CD4-positive, alpha-beta T cell (primary cell): Measurements from ENCODE around the gene PRR29. TPM values are rescaled to one million over a fixed set of nuclear protein-coding genes. Genes with fewer than 3 reads are reported as not detected.

ENCODE experiments used
- ATAC-seq: fragments of 200-7000 bp; cut with Tn5 transposase; one replicate; pipeline ENCODE4 v1.10.0; 2022; ENCODE audit warnings: mild to moderate bottlenecking; ENCODE audit not compliant: poor library complexity
- CTCF ChIA-PET: fragments of 350-600 bp; sonication (Branson Sonifier 250); formaldehyde crosslinking; loops from one replicate; lab custom pipeline; 2021; ENCODE audit warnings: antibody characterized with exemption, inconsistent platforms; lab: Charles Lee
- POLR2A ChIA-PET: fragments of 350-600 bp; sonication (Branson Sonifier 250); formaldehyde crosslinking; loops from one replicate; lab custom pipeline; 2021; ENCODE audit warnings: antibody characterized with exemption, inconsistent platforms; lab: Charles Lee
- DNase-seq, 14 experiments: peaks; one replicate each; pipeline ENCODE4 v3.0.0-alpha.2; 2013 to 2020; ENCODE audit warnings: mixed read lengths in 2 of 14
- H3K27ac ChIP-seq, 2 donors: one replicate each; pipeline versions ENCODE4 v1.5.1 to v1.7.0; 2013; ENCODE audit warnings: low read length in 2 of 2, low read depth in 1 of 2, mild to moderate bottlenecking in 1 of 2
- H3K27me3 ChIP-seq, 2 experiments: 1 replicate in 1 of 2; 2 replicates in 1 of 2; pipeline versions ENCODE4 v1.6.1 to v1.7.0; 2013; ENCODE audit warnings: low read length in 2 of 2, control low read depth in 1 of 2, mild to moderate bottlenecking in 1 of 2, moderate library complexity in 1 of 2; ENCODE audit not compliant: insufficient read depth in 2 of 2, control insufficient read depth in 1 of 2
- H3K36me3 ChIP-seq: one replicate; pipeline ENCODE4 v1.6.1; 2013; ENCODE audit warnings: low read length, control low read depth; ENCODE audit not compliant: insufficient read depth
- H3K4me1 ChIP-seq: one replicate; pipeline ENCODE4 v1.6.1; 2013; ENCODE audit warnings: low read length, control low read depth; ENCODE audit not compliant: insufficient read depth
- H3K4me3 ChIP-seq: one replicate; pipeline ENCODE4 v1.5.1; 2013; ENCODE audit warnings: mild to moderate bottlenecking, low read length, moderate library complexity
- H3K9me3 ChIP-seq, 2 experiments: 1 replicate in 1 of 2; 2 replicates in 1 of 2; pipeline versions ENCODE4 v1.6.1 to v1.7.0; 2013; ENCODE audit warnings: low read length in 2 of 2, mild to moderate bottlenecking in 2 of 2, control low read depth in 1 of 2, moderate library complexity in 1 of 2; ENCODE audit not compliant: control insufficient read depth in 1 of 2, insufficient read depth in 1 of 2
- H3K27ac Mint-ChIP-seq: one replicate; pipeline ENCODE4 v1.8.0; 2020; ENCODE audit warnings: mixed read lengths
- H3K27me3 Mint-ChIP-seq: one replicate; pipeline ENCODE4 v1.8.0; 2021; ENCODE audit warnings: mixed read lengths
- H3K36me3 Mint-ChIP-seq: one replicate; pipeline ENCODE4 v1.8.0; 2021; ENCODE audit warnings: low read depth, mixed read lengths
- H3K4me1 Mint-ChIP-seq: one replicate; pipeline ENCODE4 v1.8.0; 2021; ENCODE audit warnings: low read depth, mixed read lengths
- H3K4me3 Mint-ChIP-seq: one replicate; pipeline ENCODE4 v1.8.0; 2020; ENCODE audit warnings: mild to moderate bottlenecking, mixed read lengths
- H3K9me3 Mint-ChIP-seq: one replicate; pipeline ENCODE4 v1.8.0; 2020; ENCODE audit warnings: mixed read lengths
- intact Hi-C, 2 experiments: fragments of 100-400 bp; cut with DNase I in 1 of 2; cut with micrococcal nuclease in 1 of 2; formaldehyde crosslinking; loops; one replicate each; pipeline versions ENCODE4 v1.15.1 to v1.9.0; 2023 to 2025; cut with DNase I, micrococcal nuclease
- total RNA-seq, 174 experiments: library from RNA in 2 of 174; stranded (reverse) in 2 of 174; gene quantifications; one replicate each; pipeline ENCODE4 v1.2.3 and lab custom pipeline; 2021 to 2026
- TF ChIP-seq, protein P1 (sequence below): fragments of 200-600 bp; IDR thresholded peaks from one replicate; pipeline ENCODE4 v1.8.0; 2022; ENCODE audit warnings: antibody characterized with exemption, mild to moderate bottlenecking

PRR29 gene
- total RNA-seq, 2 experiments from 2014 or later = 0.56 to 0.71 TPM

DNA sequence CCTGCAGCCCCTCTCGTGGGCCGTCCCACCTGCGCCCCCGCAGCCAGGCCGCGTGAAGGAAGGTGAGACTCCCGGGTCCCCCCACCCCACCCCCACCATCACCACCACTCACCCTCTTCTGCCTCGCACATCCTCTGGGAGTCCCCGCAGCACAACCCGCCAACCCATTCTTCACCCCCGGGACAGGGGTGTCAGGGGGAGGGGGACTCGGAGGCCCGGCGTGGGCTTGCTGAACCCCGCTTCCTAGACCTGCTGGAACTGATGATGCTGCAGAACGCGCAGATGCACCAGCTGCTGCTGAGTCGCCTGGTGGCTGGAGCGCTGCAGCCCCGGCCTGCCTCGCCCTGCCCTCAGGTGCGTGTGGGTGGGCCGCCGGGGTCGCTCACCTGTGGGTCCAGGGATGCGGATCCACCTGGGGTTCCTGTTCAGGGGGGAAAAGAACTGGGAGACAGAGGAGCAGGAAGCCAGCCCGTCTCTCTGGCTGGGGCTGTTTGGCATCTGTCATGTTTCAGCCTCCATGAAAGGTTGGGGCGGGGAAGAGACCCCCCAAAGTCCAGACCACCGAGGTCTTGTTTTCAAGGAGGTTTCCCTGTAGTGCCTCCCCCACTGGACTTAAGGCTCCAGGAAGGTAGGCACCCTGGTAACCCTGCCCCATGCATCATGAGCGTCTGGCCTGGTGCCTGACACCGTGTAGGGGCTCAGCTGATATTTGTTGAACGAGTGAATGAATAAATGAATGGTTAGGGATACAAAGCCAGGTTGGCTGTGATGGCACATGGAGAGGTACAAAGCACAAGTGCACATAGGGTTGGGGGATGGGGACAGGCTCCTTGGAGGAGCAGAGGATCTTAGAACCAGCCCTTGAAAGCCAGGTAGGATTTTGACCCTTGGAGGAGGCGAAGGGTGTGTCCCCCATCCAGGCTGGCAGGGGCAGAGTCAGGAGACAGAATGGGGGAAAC, 849 bp downstream of the PRR29 start:
- Mint-ChIP-seq H3K4me3 (peak overlapping the region; percentile 91), H3K9me3 (no peaks in the 10 kb centered on the region), H3K27ac (peak overlapping the region; percentile 73), H3K27me3 (no peaks in the 10 kb centered on the region), H3K4me1 (peaks cover 50% of the 10 kb centered on the region), H3K36me3 (peaks cover 29% of the 10 kb centered on the region)
- intact Hi-C loops = loop anchor here (1.0 to 2.0 kb wide), 3 partner anchors 18 to 26 kb away; no protein-coding TSS in a partner anchor
- H3K4me3 ChIP-seq = peak overlapping the region; percentile 80
- ChIA-PET POLR2A (interaction anchor here (0.6 to 10.0 kb wide), 9 partner anchors 10 to 274 kb away, joined by 3 to 156 read pairs (median 4); partner anchors contain the start of gene ICAM2), CTCF (interaction anchor here (0.6 to 11.2 kb wide), 7 partner anchors 8 to 28 kb away, joined by 3 to 111 read pairs (median 5); partner anchors contain the start of gene ICAM2)
- H3K27ac ChIP-seq = no peak overlapping the region
- H3K4me1 ChIP-seq = peaks cover 37% of the 10 kb centered on the region
- no peaks in the 10 kb centered on the region for H3K9me3 ChIP-seq
- H3K27me3 ChIP-seq = no peaks in the 10 kb centered on the region
- H3K36me3 ChIP-seq = peaks cover 24% of the 10 kb centered on the region
- peak; percentile 43 for ATAC-seq
- TF ChIP-seq, protein P1, sequence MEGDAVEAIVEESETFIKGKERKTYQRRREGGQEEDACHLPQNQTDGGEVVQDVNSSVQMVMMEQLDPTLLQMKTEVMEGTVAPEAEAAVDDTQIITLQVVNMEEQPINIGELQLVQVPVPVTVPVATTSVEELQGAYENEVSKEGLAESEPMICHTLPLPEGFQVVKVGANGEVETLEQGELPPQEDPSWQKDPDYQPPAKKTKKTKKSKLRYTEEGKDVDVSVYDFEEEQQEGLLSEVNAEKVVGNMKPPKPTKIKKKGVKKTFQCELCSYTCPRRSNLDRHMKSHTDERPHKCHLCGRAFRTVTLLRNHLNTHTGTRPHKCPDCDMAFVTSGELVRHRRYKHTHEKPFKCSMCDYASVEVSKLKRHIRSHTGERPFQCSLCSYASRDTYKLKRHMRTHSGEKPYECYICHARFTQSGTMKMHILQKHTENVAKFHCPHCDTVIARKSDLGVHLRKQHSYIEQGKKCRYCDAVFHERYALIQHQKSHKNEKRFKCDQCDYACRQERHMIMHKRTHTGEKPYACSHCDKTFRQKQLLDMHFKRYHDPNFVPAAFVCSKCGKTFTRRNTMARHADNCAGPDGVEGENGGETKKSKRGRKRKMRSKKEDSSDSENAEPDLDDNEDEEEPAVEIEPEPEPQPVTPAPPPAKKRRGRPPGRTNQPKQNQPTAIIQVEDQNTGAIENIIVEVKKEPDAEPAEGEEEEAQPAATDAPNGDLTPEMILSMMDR = no peak
- DNase-seq = peak in 7 of 14 experiments; percentile 10 to 67 (median 34)

DNA sequence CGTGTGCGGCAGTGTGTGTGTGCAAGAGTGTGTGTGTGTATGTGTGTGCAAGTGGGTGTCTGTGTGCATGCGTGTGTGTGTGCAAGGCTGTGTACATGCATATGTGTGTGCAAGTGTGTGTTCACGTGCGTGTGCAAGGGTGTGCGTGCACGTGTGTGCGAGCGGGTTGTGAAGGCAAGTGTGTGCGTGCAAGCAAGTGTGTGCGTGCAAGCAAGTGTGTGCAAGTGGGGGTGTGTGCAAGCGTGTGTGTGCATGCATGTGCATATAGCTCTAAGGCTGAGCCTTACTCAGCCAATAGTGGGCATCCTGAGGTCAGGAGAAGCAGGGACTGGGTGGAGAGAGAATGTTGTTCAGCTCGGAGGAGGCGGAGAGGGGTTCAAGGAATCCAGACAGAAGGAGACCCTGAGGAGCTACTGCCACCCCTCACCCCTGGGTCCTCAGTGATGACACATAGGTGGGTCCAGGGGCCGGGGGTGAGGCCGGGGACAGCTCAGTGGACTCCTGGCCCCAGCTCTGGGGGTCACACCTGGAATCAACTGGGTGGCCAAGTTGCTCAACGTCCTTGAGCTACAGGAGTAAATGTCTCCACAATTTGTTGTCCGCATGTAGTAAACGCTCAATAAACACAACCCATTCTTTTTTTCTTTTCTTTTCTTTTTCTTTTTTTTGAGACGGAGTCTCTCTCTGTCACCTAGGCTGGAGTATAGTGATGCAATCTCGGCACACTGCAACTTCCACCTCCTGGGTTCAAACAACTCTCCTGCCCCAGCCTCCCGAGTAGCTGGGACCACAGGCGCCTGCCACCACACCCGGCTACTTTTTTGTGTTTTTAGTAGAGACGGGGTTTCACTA, 1.8 kb downstream of the PRR29 start:
- ATAC-seq (no peak), DNase-seq (peak in 1 of 14 experiments; percentile 35)
- Mint-ChIP-seq H3K9me3 (no peaks in the 10 kb centered on the region), H3K27me3 (no peaks in the 10 kb centered on the region), H3K4me1 (peaks cover 44% of the 10 kb centered on the region), H3K4me3 (peak overlapping the region; percentile 91), H3K27ac (peak overlapping the region; percentile 61), H3K36me3 (peaks cover 38% of the 10 kb centered on the region)
- Histone ChIP-seq H3K27me3 (no peaks in the 10 kb centered on the region), H3K4me3 (no peak overlapping the region), H3K27ac (no peak overlapping the region), H3K4me1 (peaks cover 36% of the 10 kb centered on the region), H3K9me3 (no peaks in the 10 kb centered on the region), H3K36me3 (peaks cover 33% of the 10 kb centered on the region)
- intact Hi-C loops = loop anchor here in 1 of 2 experiments (2.0 kb wide), 2 partner anchors 17 to 25 kb away; no protein-coding TSS in a partner anchor
- CTCF ChIA-PET = interaction anchor here (0.7 to 11.2 kb wide), 5 partner anchors 9 to 32 kb away, joined by 3 to 111 read pairs (median 5); partner anchors contain the start of gene ICAM2
- TF ChIP-seq, protein P1 = no peak
- POLR2A ChIA-PET = interaction anchor here (0.6 to 10.0 kb wide), 7 partner anchors 14 to 273 kb away, joined by 3 to 156 read pairs (median 3); partner anchors contain the start of gene ICAM2
